GM21423 (cell line): ENCODE results near the gene TSG101.

Experiments used
- ATAC-seq: cut with Tn5 transposase; IDR thresholded peaks from one replicate; pipeline ENCODE4 v1.9.1; 2021; ENCODE audit warnings: mild to moderate bottlenecking, moderate library complexity; ENCODE audit not compliant: unreplicated experiment

Gene TSG101

GRCh38 chr11:18495271-18495670 lies 31.5 kb downstream of the TSG101 start:
- no peak for ATAC-seq

- no peak for ATAC-seq
These were observed 33.4 kb downstream of the TSG101 start for GRCh38 chr11:18493310-18493709.

DNA sequence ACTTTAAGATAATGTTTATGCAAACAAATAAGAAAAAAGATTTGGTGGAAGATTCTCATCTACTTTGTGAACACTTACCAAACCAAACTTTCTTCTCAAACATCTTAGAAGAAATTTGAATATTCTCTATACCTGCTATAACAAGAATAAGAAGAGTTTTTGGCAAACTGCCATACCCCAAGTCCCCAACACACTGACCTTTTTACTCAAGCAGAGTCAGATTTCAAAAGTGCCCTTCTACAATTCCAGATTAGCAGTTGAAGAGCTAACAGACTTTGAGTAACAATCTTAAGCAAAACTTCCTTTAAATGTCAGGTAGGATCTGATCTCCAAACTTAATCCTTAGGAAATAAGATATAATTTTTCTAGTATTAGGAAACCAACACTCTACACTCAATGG lies 33.9 kb downstream of the TSG101 start:
- ATAC-seq, result no peak

GRCh38 chr11:18491924-18492323 lies 34.8 kb downstream of the TSG101 start:
- ATAC-seq, result no peak

GRCh38 chr11:18490736-18491485 lies 35.8 kb downstream of the TSG101 start:
- no peak for ATAC-seq

DNA sequence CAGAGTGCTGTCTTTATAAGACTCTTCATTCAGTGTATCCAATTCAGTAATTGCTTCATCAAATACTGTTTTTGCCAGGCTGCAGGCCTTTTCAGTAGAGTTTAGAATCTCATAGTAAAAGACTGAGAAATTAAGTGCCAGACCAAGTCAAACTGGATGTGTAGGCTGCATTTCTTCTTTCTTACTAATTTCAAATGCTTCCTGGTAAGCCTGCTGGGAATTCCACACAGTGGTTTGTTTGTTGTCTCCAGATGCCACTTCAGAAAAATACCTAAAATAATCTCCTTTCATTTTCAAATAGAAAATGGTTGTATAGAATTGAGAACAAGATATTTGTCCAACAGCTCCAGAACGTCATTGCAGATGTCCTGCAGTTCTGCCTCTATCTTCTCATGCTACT lies 36.4 kb downstream of the TSG101 start:
- ATAC-seq, result no peak

GRCh38 chr11:18485913-18486528 lies 40.7 kb downstream of the TSG101 start:
- ATAC-seq, result peak; percentile 51

DNA sequence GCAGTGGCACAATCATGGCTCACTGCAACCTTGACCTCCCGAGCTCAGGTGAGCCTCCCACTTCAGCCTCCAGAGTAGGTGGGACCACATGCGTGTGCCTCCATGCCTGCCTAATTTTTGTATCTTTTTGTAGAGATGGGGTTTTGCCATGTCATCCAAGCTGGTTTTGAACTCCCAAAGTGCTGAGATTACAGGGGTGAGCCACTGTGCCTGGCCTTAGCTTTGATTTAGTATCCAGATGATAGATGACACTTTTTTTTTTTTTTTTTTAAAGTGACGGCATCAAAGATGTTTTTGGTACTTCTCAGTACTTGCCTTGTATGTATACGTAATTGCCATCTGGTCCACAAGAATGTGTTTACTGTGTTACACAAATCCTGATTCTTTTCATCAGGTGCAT lies 47.7 kb downstream of the TSG101 start:
- no peak for ATAC-seq

DNA sequence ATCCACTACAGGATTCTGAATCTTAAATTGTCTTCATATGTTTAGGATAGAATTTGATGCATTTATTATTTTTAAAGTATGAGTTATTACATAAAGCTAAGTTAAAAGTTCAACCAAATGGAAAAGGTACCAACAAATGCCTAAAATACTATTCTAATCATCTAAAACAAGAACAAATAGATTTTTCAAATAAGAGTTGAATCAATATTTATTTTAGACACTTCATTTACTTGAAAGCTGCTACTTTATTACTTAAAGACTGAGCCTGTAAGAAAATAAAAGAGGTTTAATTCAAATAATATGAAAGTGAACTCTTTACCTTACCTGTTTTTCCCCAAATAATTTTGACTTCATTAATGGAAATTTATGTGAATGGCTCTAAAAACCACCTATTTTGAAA lies 54.2 kb downstream of the TSG101 start:
- no peak for ATAC-seq

GRCh38 chr11:18471995-18472394 lies 54.7 kb downstream of the TSG101 start:
- ATAC-seq, result no peak

- no peak for ATAC-seq
These were observed 57.8 kb downstream of the TSG101 start for GRCh38 chr11:18468961-18469360.

DNA sequence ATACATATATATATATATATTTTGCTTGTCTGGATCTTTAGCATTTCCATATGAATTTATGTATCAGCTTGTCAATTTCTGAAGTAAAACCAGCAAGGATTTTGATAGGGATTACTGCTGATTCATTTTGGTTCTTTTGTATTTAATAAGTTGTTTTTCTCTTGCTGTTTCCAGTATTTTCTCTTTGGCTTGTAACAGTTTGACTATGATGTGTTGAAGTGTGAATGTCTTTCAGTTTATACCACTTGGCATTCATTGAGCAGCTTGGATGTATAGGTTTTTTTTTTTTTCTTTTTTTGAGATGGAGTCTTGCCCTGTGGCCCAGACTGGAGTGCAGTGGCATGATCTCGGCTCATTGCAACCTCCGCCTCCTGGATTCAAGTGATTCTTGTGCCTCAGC lies 58.7 kb downstream of the TSG101 start:
- ATAC-seq, result no peak

DNA sequence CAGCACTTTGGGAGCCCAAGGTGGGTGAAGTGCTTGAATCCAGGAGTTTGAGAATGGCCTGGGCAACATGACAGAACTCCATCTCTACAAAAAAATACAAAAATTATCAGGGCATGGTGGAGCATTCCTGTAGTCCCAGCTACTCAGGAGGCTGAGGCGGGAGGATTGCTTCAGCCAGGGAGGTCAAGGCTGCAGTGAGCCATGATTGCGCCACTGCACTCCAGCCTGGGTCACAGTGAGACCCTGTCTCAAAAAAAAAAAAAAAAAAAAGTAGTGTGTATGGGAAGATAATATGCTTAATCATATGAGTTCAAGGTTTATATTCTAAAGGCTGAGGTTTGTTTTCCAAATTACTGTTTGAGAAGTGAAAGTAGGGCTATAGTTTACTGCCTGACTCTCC lies 60.3 kb downstream of the TSG101 start:
- ATAC-seq, result no peak

DNA sequence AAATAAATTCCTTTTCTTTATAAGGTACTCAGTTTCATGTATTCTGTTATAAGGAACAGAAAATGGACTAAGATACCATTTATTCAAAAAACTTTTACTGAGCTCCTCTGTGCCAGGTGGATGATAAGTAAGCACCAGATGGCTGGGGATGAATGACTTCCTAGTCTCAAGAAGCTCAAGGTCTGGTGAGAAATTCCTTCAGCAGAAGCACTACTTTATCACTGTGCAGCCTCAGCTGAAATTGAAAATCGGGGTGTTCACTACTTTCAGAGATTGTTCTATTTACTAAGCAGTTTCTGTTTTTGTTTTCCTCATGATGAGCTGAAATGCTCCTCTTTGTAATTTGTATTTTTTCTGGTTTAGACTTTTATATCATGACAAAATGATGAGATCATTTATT lies 63.3 kb downstream of the TSG101 start:
- ATAC-seq, result no peak

DNA sequence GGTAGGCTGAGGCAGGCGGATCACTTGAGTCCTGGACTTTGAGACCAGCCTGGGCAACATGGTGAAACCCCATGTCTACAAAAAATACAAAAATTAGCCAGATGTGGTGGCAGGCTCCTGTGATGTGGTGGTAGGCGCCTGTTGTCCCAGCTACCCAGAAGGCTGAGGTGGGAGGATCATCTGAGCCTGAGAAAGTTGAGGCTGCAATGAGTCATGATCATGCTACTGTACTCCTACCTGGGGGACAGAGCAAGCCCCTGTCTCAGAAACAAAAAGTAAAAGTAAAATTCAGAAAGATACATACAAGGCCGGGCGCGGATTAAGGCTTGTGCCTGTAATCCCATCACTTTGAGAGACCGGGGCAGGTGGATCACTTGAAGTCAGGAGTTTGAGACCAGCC lies 64.8 kb downstream of the TSG101 start:
- no peak for ATAC-seq

DNA sequence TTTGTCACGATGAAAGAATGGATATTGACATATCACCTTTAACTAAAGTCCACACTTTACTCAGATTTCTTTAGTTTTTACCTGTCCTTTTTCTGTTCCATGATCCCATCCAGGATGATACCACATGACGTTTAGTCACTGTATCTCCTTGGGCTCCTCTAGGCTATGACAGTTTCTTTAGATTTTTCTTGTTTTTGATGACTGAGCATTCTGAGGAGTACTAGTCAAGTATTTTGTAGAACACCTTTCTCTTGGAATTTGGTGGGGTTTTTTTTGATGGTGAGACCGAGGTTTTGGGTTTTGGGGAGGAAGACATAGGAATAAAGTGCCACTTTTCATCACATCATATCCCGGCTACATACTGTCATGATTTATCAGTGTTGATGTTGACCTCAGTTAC lies 67.1 kb downstream of the TSG101 start:
- ATAC-seq, result no peak

- ATAC-seq, result no peak
These were observed 69.3 kb downstream of the TSG101 start for GRCh38 chr11:18457450-18457849.

DNA sequence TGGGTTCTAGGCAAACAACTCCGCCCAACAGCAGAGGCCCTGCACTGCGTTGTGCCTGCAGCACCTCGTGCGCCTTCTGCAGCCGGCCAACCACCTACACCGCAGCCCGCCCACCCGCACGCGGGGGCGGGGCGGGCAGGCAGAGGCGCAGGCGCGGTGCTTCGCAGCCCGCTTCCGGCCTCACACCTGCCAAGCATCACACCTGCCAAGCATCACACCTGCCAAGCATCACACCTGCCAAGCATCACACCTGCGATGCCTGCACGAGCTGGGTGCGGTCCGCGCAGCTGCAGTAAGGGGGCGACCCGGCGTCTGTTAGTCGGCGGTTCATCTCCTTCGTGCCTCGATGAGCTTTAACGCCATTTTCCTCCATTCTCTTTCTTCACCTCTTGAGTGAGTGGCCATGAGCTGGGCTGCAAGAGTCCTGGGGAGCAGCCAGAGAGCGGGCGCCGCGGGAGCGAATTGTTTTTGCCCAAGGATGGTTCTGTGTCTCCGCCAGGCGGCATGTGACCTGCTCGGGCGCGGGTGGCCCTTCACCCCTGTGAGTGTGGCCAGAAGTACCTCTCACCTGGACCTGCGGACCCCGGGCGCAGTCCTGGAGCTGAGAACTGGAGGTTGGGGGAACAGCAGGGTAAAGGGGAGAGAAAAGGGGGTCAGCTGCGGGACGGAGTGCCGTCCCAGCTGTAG lies 70.9 kb downstream of the TSG101 start, which contains the start of gene LDHAL6A:
LDHAL6A (plus strand) TSS at position 171 of the 687 bp plus-strand sequence. CDS start 825 bp downstream, outside the sequence.
- ATAC-seq, result no peak

- ATAC-seq, result no peak
These were observed 73.8 kb downstream of the TSG101 start for GRCh38 chr11:18452927-18453326.

DNA sequence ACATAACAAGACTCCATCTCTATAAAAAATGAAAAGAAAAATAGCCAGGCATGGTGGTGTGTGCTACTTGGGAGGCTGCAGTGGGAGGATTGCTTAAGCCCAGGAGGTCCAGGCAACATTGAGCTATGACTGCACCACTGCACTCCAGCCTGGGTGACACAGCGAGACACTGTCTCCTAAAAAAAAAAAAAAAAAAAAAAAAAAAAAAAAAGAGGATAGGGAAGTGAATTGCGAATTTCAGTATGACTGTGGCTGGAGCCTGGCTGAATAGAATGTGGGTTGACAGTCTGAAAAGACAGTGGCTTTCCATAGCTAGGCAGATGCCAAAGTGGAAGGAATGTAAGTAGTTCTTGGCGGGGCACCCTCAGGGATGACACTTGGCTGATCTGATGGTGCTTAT lies 77.5 kb downstream of the TSG101 start:
- ATAC-seq, result no peak

DNA sequence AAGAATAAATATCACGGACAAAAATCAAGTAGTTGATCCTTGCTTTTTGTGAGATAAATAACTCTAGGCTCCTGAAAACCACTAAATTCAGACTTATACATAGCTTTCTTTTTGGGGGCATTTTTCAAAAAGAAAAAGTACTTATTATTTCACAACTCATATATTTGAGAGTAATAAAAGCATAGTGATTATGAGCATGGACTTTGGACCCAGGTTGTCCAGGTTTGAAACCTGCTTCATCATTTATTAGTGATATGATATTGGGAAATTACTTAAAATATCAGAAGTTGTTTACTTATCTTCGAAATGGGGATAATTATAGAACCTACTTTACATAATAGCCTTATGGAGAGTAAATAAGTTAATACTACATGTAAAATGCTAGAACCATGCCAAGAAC lies 88.1 kb downstream of the TSG101 start:
- ATAC-seq, result no peak
